Loucy (cell line): ENCODE results near the gene LMO2.

Source experiments
- H2AFZ ChIP-seq: fragments of 200-600 bp; sonication (generic); 2 replicates; pipeline ENCODE4 v1.6.0; 2016; ENCODE audit warnings: antibody characterized with exemption, mild to moderate bottlenecking, low read length, moderate library complexity
- H3F3A ChIP-seq: fragments of 200-600 bp; 2 replicates; pipeline ENCODE4 v1.6.0; 2016; ENCODE audit warnings: antibody characterized with exemption, low read depth, mild to moderate bottlenecking
- H3K27me3 ChIP-seq: fragments of 200-600 bp; sonication (generic); 2 replicates; pipeline ENCODE4 v1.6.1; 2014; ENCODE audit warnings: low read length, mild to moderate bottlenecking; ENCODE audit not compliant: insufficient read depth, poor library complexity, severe bottlenecking
- H3K36me3 ChIP-seq: fragments of 200-600 bp; sonication (generic); 2 replicates; pipeline ENCODE4 v1.6.1; 2016; ENCODE audit warnings: low read length; ENCODE audit not compliant: insufficient read depth
- H3K4me1 ChIP-seq: fragments of 200-600 bp; sonication (generic); 2 replicates; pipeline ENCODE4 v1.5.1; 2014; ENCODE audit warnings: low read length, mild to moderate bottlenecking; ENCODE audit not compliant: insufficient read depth, poor library complexity, severe bottlenecking
- H3K4me2 ChIP-seq: fragments of 200-600 bp; sonication (generic); 2 replicates; pipeline ENCODE4 v1.6.0; 2014; ENCODE audit warnings: antibody characterized with exemption, low read length, low read depth, mild to moderate bottlenecking; ENCODE audit not compliant: poor library complexity, severe bottlenecking
- H3K4me3 ChIP-seq: fragments of 200-600 bp; sonication (generic); 2 replicates; pipeline ENCODE4 v1.5.1; 2014; ENCODE audit warnings: low read length, mild to moderate bottlenecking, mixed read lengths; ENCODE audit not compliant: poor library complexity, severe bottlenecking
- H3K79me2 ChIP-seq: fragments of 200-600 bp; sonication (generic); 2 replicates; pipeline ENCODE4 v1.6.1; 2014; ENCODE audit warnings: low read length; ENCODE audit not compliant: insufficient read depth
- H3K9ac ChIP-seq: fragments of 200-600 bp; sonication (generic); 2 replicates; pipeline ENCODE4 v1.6.0; 2014; ENCODE audit warnings: mild to moderate bottlenecking, low read depth, low read length, moderate library complexity; ENCODE audit not compliant: poor library complexity, severe bottlenecking
- H3K9me2 ChIP-seq: fragments of 200-600 bp; sonication (generic); replicated peaks from 2 replicates; pipeline ENCODE4 v1.6.1; 2016; ENCODE audit warnings: low read depth, low read length, mixed read lengths
- H3K9me3 ChIP-seq: fragments of 200-600 bp; sonication (generic); 2 replicates; pipeline ENCODE4 v1.6.1; 2014; ENCODE audit warnings: mild to moderate bottlenecking, antibody characterized with exemption, low read length, low read depth; ENCODE audit not compliant: insufficient read depth
- H4K20me1 ChIP-seq: fragments of 200-600 bp; sonication (generic); 2 replicates; pipeline ENCODE4 v1.6.0; 2014; ENCODE audit warnings: antibody characterized with exemption, low read length, mild to moderate bottlenecking; ENCODE audit not compliant: insufficient read depth, poor library complexity, severe bottlenecking
- EZH2phosphoT487 ChIP-seq: fragments of 200-600 bp; IDR thresholded peaks from 2 replicates; pipeline ENCODE4 v1.6.1; 2018; ENCODE audit warnings: antibody characterized with exemption, mild to moderate bottlenecking, moderate library complexity, borderline replicate concordance
- TF ChIP-seq, protein P1 (sequence below): fragments of 200-600 bp; sonication (generic); conservative IDR thresholded peaks from 2 replicates; pipeline ENCODE4 v1.5.1; 2014; ENCODE audit warnings: mild to moderate bottlenecking, antibody characterized with exemption, low read length

The LMO2 gene

DNA sequence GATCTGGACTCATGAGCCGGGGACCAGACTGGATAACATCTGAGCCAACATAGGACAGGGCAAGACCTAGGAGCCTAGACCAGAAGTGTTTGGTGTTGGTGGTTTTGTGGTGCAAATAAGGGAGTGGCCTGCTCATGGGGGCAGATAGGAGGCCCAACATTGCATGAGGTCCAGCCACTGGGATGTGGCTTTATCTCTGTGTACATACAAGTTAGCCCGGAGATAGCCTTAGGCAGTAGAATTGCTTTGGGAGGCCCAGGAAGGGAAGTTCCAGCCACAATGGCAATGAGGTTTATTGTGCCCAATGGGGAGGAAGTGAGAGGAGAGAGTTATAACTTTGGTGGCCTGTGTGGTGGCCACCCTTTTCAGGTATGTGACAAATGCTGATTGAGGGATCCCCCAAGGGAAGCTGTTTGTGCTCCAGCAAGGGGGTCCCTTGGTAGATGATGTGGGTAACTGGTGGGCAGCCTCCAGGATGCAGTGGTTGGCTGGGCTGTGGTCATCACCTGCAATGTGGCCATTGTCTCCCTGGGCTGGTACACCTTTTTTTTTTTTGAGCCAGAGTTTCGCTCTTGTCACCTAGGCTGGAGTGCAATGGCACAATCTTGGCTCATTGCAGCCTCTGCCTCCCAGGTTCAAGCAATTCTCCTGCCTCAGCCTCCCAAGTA, 6.4 kb downstream of the LMO2 start:
- no peaks in the 10 kb centered on the region for H3K36me3 ChIP-seq
- H3K9me3 ChIP-seq, result no peaks in the 10 kb centered on the region
- H3F3A ChIP-seq, result no peaks in the 10 kb centered on the region
- TF ChIP-seq EZH2phosphoT487, result no peak
- TF ChIP-seq, protein P1, sequence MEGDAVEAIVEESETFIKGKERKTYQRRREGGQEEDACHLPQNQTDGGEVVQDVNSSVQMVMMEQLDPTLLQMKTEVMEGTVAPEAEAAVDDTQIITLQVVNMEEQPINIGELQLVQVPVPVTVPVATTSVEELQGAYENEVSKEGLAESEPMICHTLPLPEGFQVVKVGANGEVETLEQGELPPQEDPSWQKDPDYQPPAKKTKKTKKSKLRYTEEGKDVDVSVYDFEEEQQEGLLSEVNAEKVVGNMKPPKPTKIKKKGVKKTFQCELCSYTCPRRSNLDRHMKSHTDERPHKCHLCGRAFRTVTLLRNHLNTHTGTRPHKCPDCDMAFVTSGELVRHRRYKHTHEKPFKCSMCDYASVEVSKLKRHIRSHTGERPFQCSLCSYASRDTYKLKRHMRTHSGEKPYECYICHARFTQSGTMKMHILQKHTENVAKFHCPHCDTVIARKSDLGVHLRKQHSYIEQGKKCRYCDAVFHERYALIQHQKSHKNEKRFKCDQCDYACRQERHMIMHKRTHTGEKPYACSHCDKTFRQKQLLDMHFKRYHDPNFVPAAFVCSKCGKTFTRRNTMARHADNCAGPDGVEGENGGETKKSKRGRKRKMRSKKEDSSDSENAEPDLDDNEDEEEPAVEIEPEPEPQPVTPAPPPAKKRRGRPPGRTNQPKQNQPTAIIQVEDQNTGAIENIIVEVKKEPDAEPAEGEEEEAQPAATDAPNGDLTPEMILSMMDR, result no peak
- no peak overlapping the region for H3K4me3 ChIP-seq
- no peak overlapping the region for H2AFZ ChIP-seq
- peak overlapping the region; percentile 12 for H3K4me2 ChIP-seq
- peaks cover 15% of the 10 kb centered on the region for H3K4me1 ChIP-seq
- H3K9ac ChIP-seq, result no peak overlapping the region
- H3K27me3 ChIP-seq, result no peaks in the 10 kb centered on the region
- no peaks in the 10 kb centered on the region for H3K79me2 ChIP-seq
- no peaks in the 10 kb centered on the region for H4K20me1 ChIP-seq
- H3K9me2 ChIP-seq, result no peaks in the 10 kb centered on the region

DNA sequence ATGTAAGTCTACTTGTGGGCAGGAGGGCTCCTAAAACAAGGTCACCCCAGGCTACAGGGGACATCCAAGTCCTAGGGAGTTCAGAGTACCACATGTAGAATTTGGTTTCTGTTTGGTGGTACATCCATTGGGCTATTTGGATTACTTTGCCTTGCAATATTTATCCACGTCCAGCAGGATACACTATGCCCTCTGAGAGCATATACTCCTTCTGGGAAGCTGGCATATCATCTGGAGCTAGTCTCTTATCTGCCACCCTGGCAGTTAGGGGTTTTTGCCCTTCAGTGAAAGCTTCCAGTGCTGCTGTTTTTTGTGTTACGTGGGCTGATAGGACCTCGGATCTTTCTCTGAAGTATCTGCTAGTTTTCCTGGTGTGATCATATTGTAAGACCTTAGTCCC, 7.3 kb downstream of the LMO2 start:
- Histone ChIP-seq H3K9me3 (no peaks in the 10 kb centered on the region), H3K4me2 (no peak overlapping the region), H3K79me2 (no peaks in the 10 kb centered on the region), H3K9ac (no peak overlapping the region), H2AFZ (no peak overlapping the region), H3K36me3 (no peaks in the 10 kb centered on the region), H3F3A (no peaks in the 10 kb centered on the region), H3K4me1 (peaks cover 15% of the 10 kb centered on the region), H3K27me3 (no peaks in the 10 kb centered on the region), H3K4me3 (no peak overlapping the region), H4K20me1 (no peaks in the 10 kb centered on the region), H3K9me2 (no peaks in the 10 kb centered on the region)
- no peak for TF ChIP-seq EZH2phosphoT487
- TF ChIP-seq, protein P1, result no peak

DNA sequence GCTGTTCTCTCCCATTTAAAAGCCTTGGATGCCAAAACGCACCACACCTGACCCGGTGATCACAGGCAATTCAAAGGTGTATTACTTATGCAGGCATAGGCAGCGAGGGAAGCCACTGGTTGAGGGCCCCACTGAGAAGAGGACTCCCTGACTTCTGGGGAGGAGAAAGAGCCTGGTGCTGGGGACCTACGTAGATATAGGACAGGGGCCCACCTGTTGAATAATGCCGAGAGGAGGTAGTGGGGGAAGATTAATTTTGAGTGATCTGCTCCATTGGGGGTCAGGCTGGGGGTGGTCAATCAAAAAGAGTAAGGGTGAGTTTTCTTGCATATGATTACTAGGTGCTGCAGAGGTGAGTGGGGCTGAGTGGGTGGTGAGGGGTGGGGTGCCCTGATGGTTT, 7.8 kb downstream of the LMO2 start:
- H4K20me1 ChIP-seq, result no peaks in the 10 kb centered on the region
- no peak overlapping the region for H3K9ac ChIP-seq
- TF ChIP-seq EZH2phosphoT487, result no peak
- TF ChIP-seq, protein P1, result no peak
- no peak overlapping the region for H2AFZ ChIP-seq
- H3K4me1 ChIP-seq, result peaks cover 15% of the 10 kb centered on the region
- H3K9me2 ChIP-seq, result no peaks in the 10 kb centered on the region
- no peaks in the 10 kb centered on the region for H3K9me3 ChIP-seq
- no peaks in the 10 kb centered on the region for H3K27me3 ChIP-seq
- no peaks in the 10 kb centered on the region for H3K79me2 ChIP-seq
- H3K36me3 ChIP-seq, result no peaks in the 10 kb centered on the region
- H3F3A ChIP-seq, result no peaks in the 10 kb centered on the region
- no peak overlapping the region for H3K4me2 ChIP-seq
- H3K4me3 ChIP-seq, result no peak overlapping the region
